Transverse colon (tissue), 4 donors: ENCODE measurements around the gene ARHGEF11.

ENCODE experiments used
- POLR2A ChIP-seq: fragments of 450-650 bp; IDR thresholded peaks from one replicate; pipeline ENCODE4 v1.6.1; 2016; ENCODE audit warnings: antibody characterized with exemption, mild to moderate bottlenecking, moderate library complexity
- POLR2AphosphoS5 ChIP-seq, 3 donors: sonication (generic); formaldehyde crosslinking; IDR thresholded peaks; one replicate each; pipeline ENCODE4 v1.6.1; 2016; ENCODE audit warnings: antibody characterized with exemption in 3 of 3
- TF ChIP-seq, protein P1 (sequence below), 5 experiments: fragments of 200-600 bp in 3 of 5; fragments of 450-650 bp in 2 of 5; sonication (generic) in 3 of 5; IDR thresholded peaks; 1 replicate in 2 of 5; 2 replicates in 3 of 5; pipeline ENCODE4 v1.5.1; 2016 to 2017; ENCODE audit warnings: antibody characterized with exemption in 5 of 5, inconsistent platforms in 3 of 5, mild to moderate bottlenecking in 2 of 5, moderate library complexity in 1 of 5

DNA sequence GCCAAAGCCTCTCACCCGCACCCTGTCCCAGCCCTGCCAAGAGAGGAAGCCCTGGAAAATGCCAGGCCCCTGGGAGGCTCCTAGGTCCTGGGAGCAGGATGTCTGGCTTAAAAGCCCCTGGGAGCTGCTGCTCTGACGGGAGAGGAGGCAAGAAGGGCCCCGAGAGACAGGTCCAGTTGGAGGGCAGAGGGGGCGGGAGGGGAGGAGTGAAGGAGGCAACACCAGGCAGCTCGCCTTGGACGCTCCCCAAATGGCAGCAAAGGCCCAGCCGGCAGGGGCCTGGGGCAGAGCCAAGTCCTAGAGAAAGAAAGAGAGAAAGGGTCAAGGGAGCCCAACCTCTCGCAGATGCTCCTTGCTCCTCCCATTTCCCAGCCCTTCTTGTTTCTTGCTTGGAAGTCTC lies 47.3 kb upstream of the ARHGEF11 start:
- TF ChIP-seq, protein P1, sequence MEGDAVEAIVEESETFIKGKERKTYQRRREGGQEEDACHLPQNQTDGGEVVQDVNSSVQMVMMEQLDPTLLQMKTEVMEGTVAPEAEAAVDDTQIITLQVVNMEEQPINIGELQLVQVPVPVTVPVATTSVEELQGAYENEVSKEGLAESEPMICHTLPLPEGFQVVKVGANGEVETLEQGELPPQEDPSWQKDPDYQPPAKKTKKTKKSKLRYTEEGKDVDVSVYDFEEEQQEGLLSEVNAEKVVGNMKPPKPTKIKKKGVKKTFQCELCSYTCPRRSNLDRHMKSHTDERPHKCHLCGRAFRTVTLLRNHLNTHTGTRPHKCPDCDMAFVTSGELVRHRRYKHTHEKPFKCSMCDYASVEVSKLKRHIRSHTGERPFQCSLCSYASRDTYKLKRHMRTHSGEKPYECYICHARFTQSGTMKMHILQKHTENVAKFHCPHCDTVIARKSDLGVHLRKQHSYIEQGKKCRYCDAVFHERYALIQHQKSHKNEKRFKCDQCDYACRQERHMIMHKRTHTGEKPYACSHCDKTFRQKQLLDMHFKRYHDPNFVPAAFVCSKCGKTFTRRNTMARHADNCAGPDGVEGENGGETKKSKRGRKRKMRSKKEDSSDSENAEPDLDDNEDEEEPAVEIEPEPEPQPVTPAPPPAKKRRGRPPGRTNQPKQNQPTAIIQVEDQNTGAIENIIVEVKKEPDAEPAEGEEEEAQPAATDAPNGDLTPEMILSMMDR (IDR thresholded peaks at IDR 0.05), result no peak
- TF ChIP-seq POLR2AphosphoS5 (IDR thresholded peaks at IDR 0.05) (no peak), POLR2A (no peak)
